IPS-18a (cell line): Measurements from ENCODE around the gene MAP4K3.
"Not testable (repeated sequence)": the region's sequence is repeated elsewhere in the genome, so short reads cannot be mapped to it uniquely, and the experiment has no call there.

ENCODE experiments used
- H3K27ac ChIP-seq: one replicate; pipeline ENCODE4 v1.5.1; 2013; ENCODE audit warnings: low read length
- H3K27me3 ChIP-seq: one replicate; pipeline ENCODE4 v1.6.1; 2013; ENCODE audit warnings: mild to moderate bottlenecking, low read length; ENCODE audit not compliant: control insufficient read depth, insufficient read depth
- H3K36me3 ChIP-seq: one replicate; pipeline ENCODE4 v1.6.1; 2013; ENCODE audit warnings: low read depth, low read length; ENCODE audit not compliant: control insufficient read depth
- H3K4me1 ChIP-seq: one replicate; pipeline ENCODE4 v1.6.1; 2013; ENCODE audit warnings: low read depth, low read length; ENCODE audit not compliant: control insufficient read depth
- H3K4me3 ChIP-seq: one replicate; pipeline ENCODE4 v1.5.1; 2013; ENCODE audit warnings: low read length
- H3K9ac ChIP-seq: one replicate; pipeline ENCODE4 v1.6.1; 2013; ENCODE audit warnings: mild to moderate bottlenecking, low read length, moderate library complexity
- H3K9me3 ChIP-seq: one replicate; pipeline ENCODE4 v1.6.1; 2013; ENCODE audit warnings: low read depth, low read length; ENCODE audit not compliant: control insufficient read depth

The MAP4K3 gene

GRCh38 chr2:39359453-39360038 is 77.5 kb downstream of the MAP4K3 start:
- peaks cover 33% of the 10 kb centered on the region for H3K4me1 ChIP-seq
- H3K27me3 ChIP-seq: no peaks in the 10 kb centered on the region
- H3K27ac ChIP-seq: no peak overlapping the region
- H3K4me3 ChIP-seq: no peak overlapping the region
- peaks cover 38% of the 10 kb centered on the region for H3K9me3 ChIP-seq
- no peak overlapping the region for H3K9ac ChIP-seq
- H3K36me3 ChIP-seq: peaks cover 4% of the 10 kb centered on the region

DNA sequence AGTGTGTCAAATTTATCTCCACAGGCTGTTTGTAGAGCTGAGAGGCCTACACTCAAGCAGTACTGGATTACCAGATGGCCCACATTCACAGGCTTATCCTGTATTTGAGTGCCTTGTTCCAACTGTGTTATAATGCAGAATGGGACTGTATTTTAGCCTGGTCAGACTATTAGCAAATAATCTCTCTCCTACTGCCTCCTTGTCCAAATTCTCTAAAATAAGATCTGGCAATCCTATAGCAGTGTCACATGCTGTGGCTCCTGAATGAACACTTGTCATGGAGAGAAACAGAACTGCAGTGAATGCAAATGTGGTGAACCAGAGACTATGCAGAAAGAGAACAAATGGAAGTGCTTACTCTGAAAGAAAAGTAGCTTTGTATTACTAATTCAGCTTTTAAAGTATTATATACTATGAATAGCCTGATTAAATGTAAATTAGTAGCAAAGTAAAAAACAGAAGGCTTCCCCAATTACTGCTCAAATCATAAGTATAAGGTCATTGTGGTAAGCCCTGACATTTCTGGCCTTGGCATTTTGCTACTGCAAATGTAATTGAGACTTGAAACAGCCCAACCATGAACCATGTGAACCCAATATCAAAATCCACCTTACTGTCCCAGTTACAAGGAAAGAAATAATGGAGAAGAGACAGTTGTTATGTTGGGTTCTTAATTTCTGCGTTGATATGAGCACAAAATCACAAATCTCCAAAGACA is 80.0 kb downstream of the MAP4K3 start:
- H3K36me3 ChIP-seq: peaks cover 4% of the 10 kb centered on the region
- peaks cover 22% of the 10 kb centered on the region for H3K4me1 ChIP-seq
- H3K4me3 ChIP-seq: no peak overlapping the region
- H3K9ac ChIP-seq: no peak overlapping the region
- H3K9me3 ChIP-seq: peaks cover 30% of the 10 kb centered on the region
- no peak overlapping the region for H3K27ac ChIP-seq
- H3K27me3 ChIP-seq: no peaks in the 10 kb centered on the region

DNA sequence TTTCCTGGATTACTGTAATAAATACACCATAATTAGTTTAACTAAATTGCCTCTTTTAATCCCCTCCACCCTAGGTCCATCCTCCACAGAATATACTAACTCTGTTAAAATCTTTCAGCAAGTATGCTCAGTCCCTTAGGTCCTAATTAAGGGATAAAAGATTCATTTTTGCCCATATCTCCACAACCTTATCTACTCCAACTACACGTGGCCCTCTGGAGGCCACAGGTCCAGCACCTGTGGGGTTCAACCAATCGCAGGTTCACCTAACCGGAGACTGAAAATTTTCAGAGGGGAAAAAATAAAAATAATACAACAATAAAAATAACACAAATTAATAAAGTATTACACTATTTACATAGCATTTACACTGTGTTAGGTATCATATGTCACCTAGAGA is 86.4 kb downstream of the MAP4K3 start:
- no peaks in the 10 kb centered on the region for H3K27me3 ChIP-seq
- H3K4me3 ChIP-seq: no peak overlapping the region
- peaks cover 9% of the 10 kb centered on the region for H3K4me1 ChIP-seq
- no peak overlapping the region for H3K9ac ChIP-seq
- H3K9me3 ChIP-seq: no peaks in the 10 kb centered on the region
- no peaks in the 10 kb centered on the region for H3K36me3 ChIP-seq
- H3K27ac ChIP-seq: no peak overlapping the region

GRCh38 chr2:39338502-39338901 is 98.6 kb downstream of the MAP4K3 start:
- Histone ChIP-seq H3K4me1 (peaks cover 8% of the 10 kb centered on the region), H3K9me3 (no peaks in the 10 kb centered on the region), H3K4me3 (no peak overlapping the region), H3K9ac (no peak overlapping the region), H3K27me3 (no peaks in the 10 kb centered on the region), H3K27ac (no peak overlapping the region), H3K36me3 (no peaks in the 10 kb centered on the region)

DNA sequence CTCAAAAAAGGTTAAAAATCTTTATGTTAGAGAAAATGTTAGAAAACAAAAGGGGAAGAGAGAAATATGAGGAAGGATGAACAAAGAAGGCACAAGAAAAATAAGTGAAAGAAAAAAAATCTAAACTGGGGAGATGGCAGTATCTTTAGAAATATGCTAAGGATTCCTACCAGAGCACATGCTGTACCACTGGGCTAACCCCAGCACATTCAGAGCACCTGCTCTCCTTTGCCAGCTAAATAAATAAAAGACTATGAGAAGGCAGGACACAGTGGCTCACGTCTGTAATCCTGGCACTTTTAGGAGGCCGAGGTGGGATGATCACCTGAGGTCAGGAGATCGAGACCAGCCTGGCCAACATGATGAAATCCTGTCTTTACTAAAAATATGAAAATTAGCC is 101.2 kb downstream of the MAP4K3 start:
- no peaks in the 10 kb centered on the region for H3K9me3 ChIP-seq
- H3K9ac ChIP-seq: no peak overlapping the region
- H3K36me3 ChIP-seq: no peaks in the 10 kb centered on the region
- H3K27ac ChIP-seq: no peak overlapping the region
- no peak overlapping the region for H3K4me3 ChIP-seq
- no peaks in the 10 kb centered on the region for H3K27me3 ChIP-seq
- H3K4me1 ChIP-seq: peaks cover 8% of the 10 kb centered on the region

DNA sequence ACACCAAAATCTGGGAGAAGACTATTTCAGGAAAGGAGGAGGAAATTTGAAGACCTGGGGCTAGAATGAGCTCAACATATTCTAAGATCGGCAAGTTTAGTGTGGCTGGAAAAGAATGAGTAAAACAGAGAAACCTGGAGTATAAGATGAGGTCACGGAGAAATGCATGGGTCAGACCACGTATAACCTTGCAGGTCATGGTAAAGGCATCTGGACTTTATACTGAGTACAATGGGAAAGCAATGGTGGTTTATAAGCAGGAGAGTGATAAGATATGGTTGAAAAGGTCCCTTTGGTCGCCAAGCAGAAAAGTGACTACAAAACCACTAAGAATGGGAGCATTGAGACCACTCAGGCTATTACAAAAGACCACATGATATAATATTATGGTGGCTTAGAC is 102.1 kb downstream of the MAP4K3 start:
- Histone ChIP-seq H3K36me3 (no peaks in the 10 kb centered on the region), H3K27ac (no peak overlapping the region), H3K27me3 (no peaks in the 10 kb centered on the region), H3K9me3 (no peaks in the 10 kb centered on the region), H3K4me3 (no peak overlapping the region), H3K9ac (no peak overlapping the region), H3K4me1 (peaks cover 8% of the 10 kb centered on the region)

GRCh38 chr2:39334529-39334928 is 102.6 kb downstream of the MAP4K3 start:
- H3K27me3 ChIP-seq: no peaks in the 10 kb centered on the region
- H3K4me3 ChIP-seq: no peak overlapping the region
- H3K4me1 ChIP-seq: peaks cover 8% of the 10 kb centered on the region
- H3K27ac ChIP-seq: no peak overlapping the region
- no peaks in the 10 kb centered on the region for H3K9me3 ChIP-seq
- no peaks in the 10 kb centered on the region for H3K36me3 ChIP-seq
- no peak overlapping the region for H3K9ac ChIP-seq

DNA sequence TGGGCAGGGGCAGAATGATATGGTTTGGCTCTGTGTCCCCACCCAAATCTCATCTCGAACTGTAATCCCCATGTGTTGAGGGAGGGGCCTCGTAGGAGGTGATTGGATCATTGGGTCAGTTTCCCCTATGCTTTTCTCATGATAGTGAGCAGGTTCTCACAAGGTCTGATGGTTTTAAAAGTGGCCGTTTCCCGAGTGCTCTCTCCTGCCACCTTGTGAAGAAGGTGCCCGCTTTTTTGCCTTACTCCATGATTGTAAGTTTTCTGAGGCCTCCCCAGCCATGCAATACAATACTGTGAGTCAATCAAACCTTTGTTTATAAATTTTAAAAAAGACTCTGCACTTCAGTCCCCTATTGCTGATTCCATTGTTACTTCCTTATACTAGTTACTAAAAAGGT is 110.4 kb downstream of the MAP4K3 start:
- Histone ChIP-seq H3K4me1 (no peaks in the 10 kb centered on the region), H3K4me3 (no peak overlapping the region), H3K27me3 (no peaks in the 10 kb centered on the region), H3K27ac (no peak overlapping the region), H3K9ac (no peak overlapping the region), H3K9me3 (no peaks in the 10 kb centered on the region), H3K36me3 (peaks cover 17% of the 10 kb centered on the region)

GRCh38 chr2:39325966-39326365 is 111.1 kb downstream of the MAP4K3 start:
- no peaks in the 10 kb centered on the region for H3K27me3 ChIP-seq
- no peak overlapping the region for H3K27ac ChIP-seq
- H3K4me1 ChIP-seq: no peaks in the 10 kb centered on the region
- H3K36me3 ChIP-seq: peaks cover 17% of the 10 kb centered on the region
- H3K4me3 ChIP-seq: no peak overlapping the region
- H3K9ac ChIP-seq: no peak overlapping the region
- no peaks in the 10 kb centered on the region for H3K9me3 ChIP-seq

GRCh38 chr2:39321056-39322035 is 115.7 kb downstream of the MAP4K3 start:
- H3K9me3 ChIP-seq, H3K4me1 ChIP-seq, H3K27me3 ChIP-seq, H3K27ac ChIP-seq, H3K4me3 ChIP-seq, H3K9ac ChIP-seq: not testable (repeated sequence)
- H3K36me3 ChIP-seq: peaks cover 13% of the 10 kb centered on the region

DNA sequence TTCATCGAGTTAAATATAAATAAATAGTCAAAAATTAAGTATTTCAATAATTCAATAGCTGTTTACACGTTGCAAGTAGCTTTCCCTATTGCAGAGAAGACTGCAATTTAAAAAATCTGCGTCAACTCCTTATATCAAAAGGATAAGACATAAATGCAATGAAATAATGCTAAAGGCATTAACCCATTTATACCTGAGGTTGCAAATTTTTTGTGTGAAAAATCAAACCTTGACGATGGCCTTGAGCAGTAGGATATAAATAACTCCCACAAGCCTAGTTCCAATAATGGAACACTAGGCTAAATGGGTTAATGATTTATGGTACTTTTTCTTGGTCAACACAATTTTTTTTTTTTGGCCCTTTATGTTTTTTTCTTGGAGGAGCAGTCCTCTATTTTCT is 116.9 kb downstream of the MAP4K3 start:
- Histone ChIP-seq H3K27ac (no peak overlapping the region), H3K36me3 (peaks cover 8% of the 10 kb centered on the region), H3K4me3 (no peak overlapping the region), H3K4me1 (no peaks in the 10 kb centered on the region), H3K27me3 (no peaks in the 10 kb centered on the region), H3K9ac (no peak overlapping the region), H3K9me3 (no peaks in the 10 kb centered on the region)
